ENCODE data around the gene LURAP1L.
"Not testable (repeated sequence)": the region's sequence is repeated elsewhere in the genome, so short reads cannot be mapped to it uniquely, and the experiment has no call there.

The LURAP1L gene

GRCh38 chr9:12859704-12860251 is 85.0 kb downstream of the LURAP1L start:
- Histone ChIP-seq H3K27me3 (replicated peaks; ENCODE audit: control insufficient read depth, insufficient read depth, low read length) (no peaks in the 10 kb centered on the region), H3K36me3 (ENCODE audit: control insufficient read depth, insufficient read depth, low read length) (no peaks in the 10 kb centered on the region), H3K4me3 (replicated peaks; ENCODE audit: low read depth, low read length) (no peak overlapping the region)
- no peak for TF ChIP-seq CTCF (IDR thresholded peaks at IDR 0.05; ENCODE audit: insufficient read depth, low read length, poor library complexity, severe bottlenecking)
- DNase-seq (ENCODE audit: extremely low read depth, insufficient read length), result no peak

- no peak for DNase-seq (ENCODE audit: extremely low read depth, insufficient read length)
- no peak for TF ChIP-seq CTCF (IDR thresholded peaks at IDR 0.05; ENCODE audit: insufficient read depth, low read length, poor library complexity, severe bottlenecking)
- H3K4me3 ChIP-seq (replicated peaks; ENCODE audit: low read depth, low read length), result no peak overlapping the region
- no peaks in the 10 kb centered on the region for H3K36me3 ChIP-seq (ENCODE audit: control insufficient read depth, insufficient read depth, low read length)
- H3K27me3 ChIP-seq (replicated peaks; ENCODE audit: control insufficient read depth, insufficient read depth, low read length), result no peaks in the 10 kb centered on the region
These were observed 86.2 kb downstream of the LURAP1L start for GRCh38 chr9:12860998-12861397.

GRCh38 chr9:12862611-12863410 is 88.0 kb downstream of the LURAP1L start:
- no peaks in the 10 kb centered on the region for H3K27me3 ChIP-seq (replicated peaks; ENCODE audit: control insufficient read depth, insufficient read depth, low read length)
- no peaks in the 10 kb centered on the region for H3K36me3 ChIP-seq (ENCODE audit: control insufficient read depth, insufficient read depth, low read length)
- H3K4me3 ChIP-seq (replicated peaks; ENCODE audit: low read depth, low read length), result no peak overlapping the region
- TF ChIP-seq CTCF (IDR thresholded peaks at IDR 0.05; ENCODE audit: insufficient read depth, low read length, poor library complexity, severe bottlenecking), result no peak
- no peak for DNase-seq (ENCODE audit: extremely low read depth, insufficient read length)

GRCh38 chr9:12863618-12864017 is 88.8 kb downstream of the LURAP1L start:
- Histone ChIP-seq H3K36me3 (ENCODE audit: control insufficient read depth, insufficient read depth, low read length) (no peaks in the 10 kb centered on the region), H3K4me3 (replicated peaks; ENCODE audit: low read depth, low read length) (no peak overlapping the region), H3K27me3 (replicated peaks; ENCODE audit: control insufficient read depth, insufficient read depth, low read length) (no peaks in the 10 kb centered on the region)
- TF ChIP-seq CTCF (IDR thresholded peaks at IDR 0.05; ENCODE audit: insufficient read depth, low read length, poor library complexity, severe bottlenecking), result no peak
- no peak for DNase-seq (ENCODE audit: extremely low read depth, insufficient read length)

GRCh38 chr9:12865380-12865779 is 90.6 kb downstream of the LURAP1L start:
- H3K36me3 ChIP-seq (ENCODE audit: control insufficient read depth, insufficient read depth, low read length); H3K27me3 ChIP-seq (replicated peaks; ENCODE audit: control insufficient read depth, insufficient read depth, low read length); H3K4me3 ChIP-seq (replicated peaks; ENCODE audit: low read depth, low read length); DNase-seq (ENCODE audit: extremely low read depth, insufficient read length): not testable (repeated sequence)

Measured in GM06990 (cell line).